ENCODE data around the gene TTLL8.

The TTLL8 gene

DNA sequence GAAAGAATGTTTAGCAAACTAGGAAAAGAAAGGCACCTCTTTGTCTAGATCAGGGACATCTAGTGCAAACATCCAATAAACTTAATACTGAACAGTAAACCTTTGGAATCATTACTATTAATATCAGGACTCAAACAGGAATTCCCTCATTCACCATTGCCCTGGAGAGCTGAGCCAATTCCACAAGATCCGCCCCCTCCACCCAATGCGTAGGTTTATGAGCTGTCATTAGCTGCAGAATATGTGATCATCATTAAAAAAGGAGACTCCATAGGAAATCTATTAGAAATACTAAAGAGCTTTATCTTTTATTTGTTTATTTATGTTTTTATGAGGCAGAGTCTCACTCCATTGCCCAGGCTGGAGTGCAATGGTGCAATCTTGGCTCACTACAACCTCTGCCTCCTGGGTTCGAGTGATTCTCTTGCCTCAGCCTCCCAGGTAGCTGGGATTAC is 51.0 kb downstream of the TTLL8 start:
- TF ChIP-seq SIN3A (IDR thresholded peaks at IDR 0.05; ENCODE audit: borderline replicate concordance, insufficient read depth, low read length) (no peak), POLR2AphosphoS5 (IDR thresholded peaks at IDR 0.05; ENCODE audit: low read depth, low read length) (no peak), TAF1 (IDR thresholded peaks at IDR 0.05; ENCODE audit: borderline replicate concordance, insufficient read depth, low read length) (no peak), FOXP2 (optimal IDR thresholded peaks at IDR 0.05; ENCODE audit: borderline replicate concordance, extremely low read depth, extremely low read length, insufficient read depth) (no peak)
- TF ChIP-seq, protein P1, sequence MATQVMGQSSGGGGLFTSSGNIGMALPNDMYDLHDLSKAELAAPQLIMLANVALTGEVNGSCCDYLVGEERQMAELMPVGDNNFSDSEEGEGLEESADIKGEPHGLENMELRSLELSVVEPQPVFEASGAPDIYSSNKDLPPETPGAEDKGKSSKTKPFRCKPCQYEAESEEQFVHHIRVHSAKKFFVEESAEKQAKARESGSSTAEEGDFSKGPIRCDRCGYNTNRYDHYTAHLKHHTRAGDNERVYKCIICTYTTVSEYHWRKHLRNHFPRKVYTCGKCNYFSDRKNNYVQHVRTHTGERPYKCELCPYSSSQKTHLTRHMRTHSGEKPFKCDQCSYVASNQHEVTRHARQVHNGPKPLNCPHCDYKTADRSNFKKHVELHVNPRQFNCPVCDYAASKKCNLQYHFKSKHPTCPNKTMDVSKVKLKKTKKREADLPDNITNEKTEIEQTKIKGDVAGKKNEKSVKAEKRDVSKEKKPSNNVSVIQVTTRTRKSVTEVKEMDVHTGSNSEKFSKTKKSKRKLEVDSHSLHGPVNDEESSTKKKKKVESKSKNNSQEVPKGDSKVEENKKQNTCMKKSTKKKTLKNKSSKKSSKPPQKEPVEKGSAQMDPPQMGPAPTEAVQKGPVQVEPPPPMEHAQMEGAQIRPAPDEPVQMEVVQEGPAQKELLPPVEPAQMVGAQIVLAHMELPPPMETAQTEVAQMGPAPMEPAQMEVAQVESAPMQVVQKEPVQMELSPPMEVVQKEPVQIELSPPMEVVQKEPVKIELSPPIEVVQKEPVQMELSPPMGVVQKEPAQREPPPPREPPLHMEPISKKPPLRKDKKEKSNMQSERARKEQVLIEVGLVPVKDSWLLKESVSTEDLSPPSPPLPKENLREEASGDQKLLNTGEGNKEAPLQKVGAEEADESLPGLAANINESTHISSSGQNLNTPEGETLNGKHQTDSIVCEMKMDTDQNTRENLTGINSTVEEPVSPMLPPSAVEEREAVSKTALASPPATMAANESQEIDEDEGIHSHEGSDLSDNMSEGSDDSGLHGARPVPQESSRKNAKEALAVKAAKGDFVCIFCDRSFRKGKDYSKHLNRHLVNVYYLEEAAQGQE (IDR thresholded peaks at IDR 0.05; ENCODE audit: insufficient read depth in 1 of 2, low read depth in 2 of 2, low read length in 2 of 2), result no peak

DNA sequence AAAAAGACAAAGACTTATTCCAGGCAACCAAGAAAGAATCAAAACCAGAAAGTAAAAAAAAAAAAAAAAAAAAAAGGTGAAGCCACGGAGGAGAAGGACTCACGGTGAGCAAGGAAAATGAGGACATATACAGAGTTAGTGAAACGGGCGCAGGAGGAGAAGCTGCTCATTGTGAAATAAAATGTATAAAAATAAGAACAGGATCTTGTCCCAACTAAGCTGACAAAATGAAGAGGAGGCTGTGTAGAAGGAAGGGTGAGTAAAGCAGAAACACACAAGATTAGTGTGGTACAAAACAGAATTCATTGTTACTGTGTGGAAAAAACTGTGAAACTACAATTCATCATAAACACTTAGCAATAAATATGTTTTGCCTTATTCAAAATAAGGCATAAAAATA is 53.2 kb downstream of the TTLL8 start:
- no peak for TF ChIP-seq POLR2AphosphoS5 (IDR thresholded peaks at IDR 0.05; ENCODE audit: low read depth, low read length)
- TF ChIP-seq SIN3A (IDR thresholded peaks at IDR 0.05; ENCODE audit: borderline replicate concordance, insufficient read depth, low read length), result no peak
- no peak for TF ChIP-seq TAF1 (IDR thresholded peaks at IDR 0.05; ENCODE audit: borderline replicate concordance, insufficient read depth, low read length)
- no peak for TF ChIP-seq FOXP2 (optimal IDR thresholded peaks at IDR 0.05; ENCODE audit: borderline replicate concordance, extremely low read depth, extremely low read length, insufficient read depth)
- TF ChIP-seq, protein P1 (IDR thresholded peaks at IDR 0.05; ENCODE audit: insufficient read depth in 1 of 2, low read depth in 2 of 2, low read length in 2 of 2), result no peak

DNA sequence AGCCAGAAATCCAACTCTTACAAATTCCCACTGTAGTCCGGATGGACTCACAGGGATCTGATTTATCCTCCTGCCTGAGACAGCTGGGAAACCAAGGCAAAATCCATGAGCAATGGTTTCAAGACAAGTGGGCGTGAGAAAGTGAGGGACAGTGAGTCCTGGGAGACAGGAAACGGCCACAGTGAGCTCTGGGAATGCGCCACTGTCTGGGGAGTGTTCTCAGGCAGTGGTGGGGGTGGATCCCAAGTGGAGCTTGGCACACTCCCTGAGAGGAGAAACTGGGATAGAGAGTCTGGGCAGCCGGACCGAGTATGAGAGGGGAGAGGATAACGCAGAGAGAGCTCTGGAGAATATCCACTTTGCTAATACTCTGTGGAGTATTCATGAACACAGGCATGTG is 55.3 kb downstream of the TTLL8 start:
- TF ChIP-seq POLR2AphosphoS5 (IDR thresholded peaks at IDR 0.05; ENCODE audit: low read depth, low read length), result no peak
- TF ChIP-seq, protein P1 (IDR thresholded peaks at IDR 0.05; ENCODE audit: insufficient read depth in 1 of 2, low read depth in 2 of 2, low read length in 2 of 2), result no peak
- no peak for TF ChIP-seq SIN3A (IDR thresholded peaks at IDR 0.05; ENCODE audit: borderline replicate concordance, insufficient read depth, low read length)
- TF ChIP-seq TAF1 (IDR thresholded peaks at IDR 0.05; ENCODE audit: borderline replicate concordance, insufficient read depth, low read length), result no peak
- no peak for TF ChIP-seq FOXP2 (optimal IDR thresholded peaks at IDR 0.05; ENCODE audit: borderline replicate concordance, extremely low read depth, extremely low read length, insufficient read depth)

DNA sequence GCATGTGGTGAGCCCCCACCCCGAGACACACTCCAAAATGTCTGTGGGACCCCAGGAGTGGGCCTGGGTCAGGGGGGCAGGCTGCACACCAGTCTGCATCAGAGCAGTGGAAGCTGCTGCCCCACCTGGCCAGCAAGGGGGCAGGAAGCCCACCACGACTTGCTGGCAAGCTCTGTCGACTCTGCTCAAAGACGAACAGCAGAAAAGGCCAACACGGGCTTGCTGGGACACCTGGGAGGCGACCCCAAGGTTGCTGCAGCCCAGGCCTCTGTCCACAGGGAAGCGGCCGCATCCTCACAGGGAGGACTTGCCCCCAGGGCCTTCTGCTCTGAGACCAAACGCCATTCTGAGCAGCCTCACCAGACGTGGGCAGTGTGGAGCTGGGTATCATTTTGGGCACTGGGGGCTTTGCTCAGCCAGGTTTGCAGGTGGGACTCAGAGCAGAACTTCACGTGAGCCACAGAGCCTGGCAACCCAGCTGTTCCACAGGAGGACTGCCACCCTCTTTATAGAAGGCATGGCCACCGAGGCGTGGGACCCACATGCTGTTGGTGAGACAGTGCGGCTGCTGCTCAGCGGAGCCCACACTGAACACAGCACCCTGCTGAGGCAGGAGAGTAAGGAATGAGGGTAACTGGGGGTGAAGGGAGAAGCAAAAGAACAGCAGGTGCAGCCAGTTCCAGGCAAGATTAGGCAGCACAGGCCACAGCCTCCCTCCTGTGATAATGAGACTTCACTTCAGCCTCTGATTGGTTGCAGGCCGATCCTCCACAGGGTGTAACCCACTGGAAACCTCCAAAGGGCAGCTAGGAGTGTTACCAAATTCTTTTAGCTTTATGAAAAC is 56.5 kb downstream of the TTLL8 start:
- no peak for TF ChIP-seq FOXP2 (optimal IDR thresholded peaks at IDR 0.05; ENCODE audit: borderline replicate concordance, extremely low read depth, extremely low read length, insufficient read depth)
- TF ChIP-seq POLR2AphosphoS5 (IDR thresholded peaks at IDR 0.05; ENCODE audit: low read depth, low read length), result no peak
- TF ChIP-seq SIN3A (IDR thresholded peaks at IDR 0.05; ENCODE audit: borderline replicate concordance, insufficient read depth, low read length), result no peak
- TF ChIP-seq, protein P1 (IDR thresholded peaks at IDR 0.05; ENCODE audit: insufficient read depth in 1 of 2, low read depth in 2 of 2, low read length in 2 of 2), result no peak
- TF ChIP-seq TAF1 (IDR thresholded peaks at IDR 0.05; ENCODE audit: borderline replicate concordance, insufficient read depth, low read length), result no peak

Measured in PFSK-1 (cell line).